Osteoblast (primary cell): ENCODE results near the gene TELO2. TPM values are rescaled to one million over a fixed set of nuclear protein-coding genes. Genes with fewer than 3 reads are reported as not detected.

Experiments
- DNase-seq: peaks from one replicate; pipeline ENCODE4 v3.0.0; 2011; ENCODE audit warnings: low spot score, mixed read lengths; ENCODE audit not compliant: insufficient read length; ENCODE audit errors: missing footprints
- H2AFZ ChIP-seq: 2 replicates; pipeline ENCODE4 v1.6.0; 2011; ENCODE audit warnings: mild to moderate bottlenecking, low read length
- H3K27ac ChIP-seq: 2 replicates; pipeline ENCODE4 v1.5.1; 2011; ENCODE audit warnings: mild to moderate bottlenecking, low read depth, low read length, moderate library complexity
- H3K27me3 ChIP-seq: 2 replicates; pipeline ENCODE4 v1.6.0; 2012; ENCODE audit warnings: mild to moderate bottlenecking, control low read depth, inconsistent platforms, low read length, moderate library complexity; ENCODE audit not compliant: insufficient read depth
- H3K36me3 ChIP-seq: 2 replicates; pipeline ENCODE4 v1.5.1; 2011; ENCODE audit warnings: mild to moderate bottlenecking, low read length, control low read depth, moderate library complexity; ENCODE audit not compliant: insufficient read depth
- H3K4me1 ChIP-seq: 2 replicates; pipeline ENCODE4 v1.5.1; 2011; ENCODE audit warnings: mild to moderate bottlenecking, low read length, control low read depth, moderate library complexity; ENCODE audit not compliant: insufficient read depth
- H3K4me2 ChIP-seq: 2 replicates; pipeline ENCODE4 v1.6.0; 2011; ENCODE audit warnings: mild to moderate bottlenecking, low read length; ENCODE audit not compliant: insufficient read depth
- H3K4me3 ChIP-seq: fragments of 200-600 bp; sonication (generic); 3 replicates; pipeline ENCODE4 v1.5.1; 2012; ENCODE audit warnings: mild to moderate bottlenecking, low read length, inconsistent platforms; ENCODE audit not compliant: insufficient read depth
- H3K79me2 ChIP-seq: 2 replicates; pipeline ENCODE4 v1.6.0; 2012; ENCODE audit warnings: mild to moderate bottlenecking, low read length, control low read depth, inconsistent platforms; ENCODE audit not compliant: insufficient read depth
- H3K9me3 ChIP-seq: 2 replicates; pipeline ENCODE4 v1.5.1; 2011; ENCODE audit warnings: low read depth, low read length, control low read depth
- H4K20me1 ChIP-seq: 2 replicates; pipeline ENCODE4 v1.6.0; 2012; ENCODE audit warnings: mild to moderate bottlenecking, low read length, control low read depth; ENCODE audit not compliant: insufficient read depth
- total RNA-seq: library from RNA; depleted of rRNA; stranded (reverse); fragments of >200 nt; gene quantifications from 2 replicates; pipeline ENCODE4 v1.2.3, GENCODE V29; 2012
- TF ChIP-seq, protein P1 (sequence below): IDR thresholded peaks from 2 replicates; pipeline ENCODE4 v1.5.1; 2011; ENCODE audit warnings: mild to moderate bottlenecking, low read depth, low read length, moderate library complexity; ENCODE audit errors: extremely low read depth

The TELO2 gene
- total RNA-seq, 1 donor: 18.1 TPM

DNA sequence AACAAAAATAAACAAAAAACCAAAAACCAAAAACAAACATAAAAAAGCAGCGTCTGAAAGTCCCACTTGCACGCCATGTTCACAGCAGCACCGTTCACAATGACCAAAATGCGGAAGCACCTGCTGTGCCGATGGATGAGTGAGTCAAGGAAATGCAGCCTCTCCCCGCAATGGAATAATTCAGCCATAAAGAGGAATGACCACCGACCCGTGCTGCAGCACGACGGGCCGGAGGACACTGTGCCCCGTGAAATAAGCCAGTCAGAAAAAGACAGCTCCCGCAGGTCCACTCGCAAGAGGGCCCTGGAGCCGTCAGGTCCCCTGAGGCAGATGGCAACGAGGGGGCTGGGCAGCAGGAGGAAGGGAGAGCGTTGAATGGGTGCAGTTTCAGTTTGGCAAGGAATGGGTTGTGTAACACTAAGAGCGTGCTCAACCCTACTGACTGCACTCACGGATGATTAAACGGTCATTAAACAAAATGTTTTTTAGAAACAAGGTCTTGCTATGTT is 23.4 kb upstream of the TELO2 start:
- Histone ChIP-seq H3K79me2 (peaks cover 94% of the 10 kb centered on the region), H3K27me3 (no peaks in the 10 kb centered on the region), H3K4me1 (peaks cover 21% of the 10 kb centered on the region), H3K36me3 (no peaks in the 10 kb centered on the region), H3K4me3 (no peak overlapping the region), H3K4me2 (no peak overlapping the region), H3K27ac (no peak overlapping the region), H3K9me3 (peaks cover 3% of the 10 kb centered on the region), H4K20me1 (peaks cover 11% of the 10 kb centered on the region), H2AFZ (no peak overlapping the region)
- TF ChIP-seq, protein P1, sequence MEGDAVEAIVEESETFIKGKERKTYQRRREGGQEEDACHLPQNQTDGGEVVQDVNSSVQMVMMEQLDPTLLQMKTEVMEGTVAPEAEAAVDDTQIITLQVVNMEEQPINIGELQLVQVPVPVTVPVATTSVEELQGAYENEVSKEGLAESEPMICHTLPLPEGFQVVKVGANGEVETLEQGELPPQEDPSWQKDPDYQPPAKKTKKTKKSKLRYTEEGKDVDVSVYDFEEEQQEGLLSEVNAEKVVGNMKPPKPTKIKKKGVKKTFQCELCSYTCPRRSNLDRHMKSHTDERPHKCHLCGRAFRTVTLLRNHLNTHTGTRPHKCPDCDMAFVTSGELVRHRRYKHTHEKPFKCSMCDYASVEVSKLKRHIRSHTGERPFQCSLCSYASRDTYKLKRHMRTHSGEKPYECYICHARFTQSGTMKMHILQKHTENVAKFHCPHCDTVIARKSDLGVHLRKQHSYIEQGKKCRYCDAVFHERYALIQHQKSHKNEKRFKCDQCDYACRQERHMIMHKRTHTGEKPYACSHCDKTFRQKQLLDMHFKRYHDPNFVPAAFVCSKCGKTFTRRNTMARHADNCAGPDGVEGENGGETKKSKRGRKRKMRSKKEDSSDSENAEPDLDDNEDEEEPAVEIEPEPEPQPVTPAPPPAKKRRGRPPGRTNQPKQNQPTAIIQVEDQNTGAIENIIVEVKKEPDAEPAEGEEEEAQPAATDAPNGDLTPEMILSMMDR: no peak
- no peak for DNase-seq

DNA sequence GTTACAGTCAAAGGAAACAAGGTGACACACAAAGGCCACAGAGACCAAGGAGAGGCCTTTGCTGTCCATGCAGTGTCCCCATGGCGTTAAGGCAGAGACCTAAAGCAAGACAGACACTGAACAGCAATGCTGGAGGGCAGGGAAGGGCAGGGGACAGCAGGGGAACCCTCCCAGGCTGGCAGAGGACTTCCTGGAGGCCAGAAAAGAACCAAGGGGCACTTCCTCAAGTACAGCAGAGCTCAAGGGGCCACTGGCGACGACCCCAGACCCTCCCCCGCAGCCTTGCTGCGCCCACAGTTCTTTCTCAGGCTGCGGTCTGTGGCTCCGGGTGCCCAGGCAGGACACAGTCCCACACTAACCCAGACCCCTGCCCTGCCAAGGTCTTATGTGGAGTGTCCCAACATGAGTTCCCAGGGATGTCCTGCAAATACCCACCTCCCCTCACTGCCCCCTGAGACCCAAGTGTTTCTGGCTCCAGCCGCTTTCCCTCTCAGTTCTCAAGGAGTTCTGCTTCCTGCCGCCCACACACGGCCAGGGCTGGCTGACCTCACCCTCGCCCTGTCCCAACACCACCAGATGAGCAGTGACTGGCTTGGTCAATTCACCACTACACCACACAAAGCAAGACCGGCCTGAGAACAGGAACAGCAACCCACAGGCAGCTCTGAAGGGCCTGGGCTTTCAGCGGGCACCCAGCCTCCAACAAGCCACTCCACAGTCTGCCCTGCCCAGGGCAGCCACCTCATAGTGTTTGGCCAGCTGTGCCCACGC is 22.5 kb upstream of the TELO2 start:
- H3K4me1 ChIP-seq: peaks cover 26% of the 10 kb centered on the region
- peaks cover 11% of the 10 kb centered on the region for H4K20me1 ChIP-seq
- TF ChIP-seq, protein P1: no peak
- H3K4me3 ChIP-seq: peak overlapping the region; percentile 48
- peaks cover 93% of the 10 kb centered on the region for H3K79me2 ChIP-seq
- DNase-seq: peak; percentile 99
- H3K9me3 ChIP-seq: peaks cover 3% of the 10 kb centered on the region
- H3K27ac ChIP-seq: peak overlapping the region; percentile 76
- no peaks in the 10 kb centered on the region for H3K27me3 ChIP-seq
- peak overlapping the region; percentile 59 for H2AFZ ChIP-seq
- H3K4me2 ChIP-seq: peak overlapping the region; percentile 67
- H3K36me3 ChIP-seq: no peaks in the 10 kb centered on the region

DNA sequence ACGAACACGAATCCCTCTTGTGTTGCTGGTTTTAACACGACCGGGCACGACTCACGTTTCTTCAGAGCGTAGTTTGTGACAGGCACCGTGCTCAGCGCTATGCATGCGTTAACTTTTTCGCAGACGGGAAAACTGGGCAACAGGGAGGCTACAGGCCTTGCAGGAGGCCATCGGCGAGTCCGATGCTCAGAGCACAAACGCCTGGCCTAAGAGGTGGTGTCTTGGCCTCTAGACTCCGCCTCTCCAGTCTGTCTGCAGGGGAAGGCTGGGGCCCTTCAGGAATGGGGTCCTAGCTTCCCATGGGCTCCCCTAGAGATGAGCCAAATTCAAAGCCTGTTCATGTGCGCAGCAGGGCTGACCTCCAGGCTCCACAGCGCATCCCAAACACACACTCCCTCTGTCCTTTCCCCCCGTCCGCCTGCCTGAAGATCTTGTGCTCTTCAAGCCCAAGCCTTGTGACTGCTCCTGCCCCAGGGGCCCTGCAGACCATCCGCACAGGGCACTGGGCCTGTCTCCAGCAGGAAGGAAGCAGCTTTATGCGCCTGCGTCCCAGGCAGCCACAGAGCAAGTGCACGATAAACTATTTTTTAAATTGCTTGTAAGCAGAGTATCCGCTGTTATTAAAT is 21.5 kb upstream of the TELO2 start:
- Histone ChIP-seq H2AFZ (no peak overlapping the region), H3K4me1 (peaks cover 28% of the 10 kb centered on the region), H3K79me2 (peaks cover 83% of the 10 kb centered on the region), H3K4me2 (no peak overlapping the region), H3K27ac (peak overlapping the region; percentile 76), H3K4me3 (no peak overlapping the region), H4K20me1 (peaks cover 11% of the 10 kb centered on the region), H3K27me3 (no peaks in the 10 kb centered on the region), H3K9me3 (peaks cover 3% of the 10 kb centered on the region), H3K36me3 (no peaks in the 10 kb centered on the region)
- no peak for DNase-seq
- TF ChIP-seq, protein P1: no peak

DNA sequence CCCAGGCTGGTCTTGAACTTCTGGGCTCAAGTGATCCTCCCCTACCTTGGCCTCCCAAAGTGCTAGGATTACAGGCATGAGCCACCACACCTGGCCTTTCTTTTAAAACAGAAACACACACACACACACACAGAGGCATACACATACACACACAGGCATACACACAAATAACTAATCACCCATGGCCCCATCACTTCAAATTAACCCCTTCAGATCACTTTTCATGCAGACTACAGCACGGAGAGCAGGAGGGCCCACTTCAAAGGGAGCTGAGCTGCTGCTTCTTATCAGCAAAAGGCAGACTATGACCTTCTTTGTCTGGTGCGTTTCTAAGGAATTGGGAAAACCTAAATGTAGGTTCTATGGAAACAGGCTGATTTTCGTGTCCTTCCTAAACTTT is 20.2 kb upstream of the TELO2 start:
- H3K36me3 ChIP-seq: no peaks in the 10 kb centered on the region
- no peaks in the 10 kb centered on the region for H3K27me3 ChIP-seq
- DNase-seq: no peak
- peaks cover 5% of the 10 kb centered on the region for H3K9me3 ChIP-seq
- TF ChIP-seq, protein P1: no peak
- H3K4me1 ChIP-seq: peaks cover 28% of the 10 kb centered on the region
- H2AFZ ChIP-seq: no peak overlapping the region
- no peak overlapping the region for H3K4me2 ChIP-seq
- H3K27ac ChIP-seq: no peak overlapping the region
- peaks cover 71% of the 10 kb centered on the region for H3K79me2 ChIP-seq
- H3K4me3 ChIP-seq: no peak overlapping the region
- H4K20me1 ChIP-seq: peaks cover 4% of the 10 kb centered on the region
